Stimulated activated CD4-positive, alpha-beta T cell treated with anti-CD3 and anti-CD28 coated beads, TNF-alpha, amount 100 ng/mL, for 1 hour (primary cell): ENCODE measurements around the gene LHX1.

Experiments used
- DNase-seq, 3 donors: peaks; one replicate each; pipeline ENCODE4 v3.0.0-alpha.2; 2020; ENCODE audit warnings: low read depth in 3 of 3, low spot score in 1 of 3

LHX1 gene

DNA sequence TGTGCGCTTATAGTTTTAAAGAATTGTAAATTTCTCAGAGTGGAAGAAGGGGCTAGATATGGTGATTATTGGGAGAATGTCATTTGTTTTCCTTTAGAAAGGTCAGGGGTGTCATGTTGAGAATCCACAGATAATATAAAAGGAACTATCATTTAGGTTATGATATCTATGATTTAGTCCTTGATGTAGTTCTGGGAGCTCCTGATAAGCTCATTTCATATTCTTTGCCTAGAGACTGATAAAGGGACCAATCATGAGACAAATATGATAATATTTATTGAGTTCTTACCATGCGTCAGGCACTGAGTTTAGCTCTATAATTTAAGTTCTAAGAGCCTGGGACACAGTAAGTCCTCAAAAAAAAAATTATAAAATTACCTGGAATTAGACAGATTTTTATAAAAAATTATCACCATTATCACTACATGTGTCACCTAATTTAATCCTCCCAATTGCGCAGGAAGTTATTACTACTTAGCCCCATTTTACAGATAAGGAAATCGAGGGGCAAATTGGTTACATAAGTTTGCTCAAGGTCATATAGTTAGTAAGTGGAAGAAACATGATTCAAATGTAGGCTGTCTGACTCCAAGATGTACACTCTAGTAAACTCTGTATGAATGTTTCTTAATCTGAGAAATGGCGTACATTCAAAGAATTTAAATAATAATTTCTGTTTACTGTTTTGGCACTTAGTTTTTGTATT is 14.0 kb downstream of the LHX1 start:
- no peak for DNase-seq

DNA sequence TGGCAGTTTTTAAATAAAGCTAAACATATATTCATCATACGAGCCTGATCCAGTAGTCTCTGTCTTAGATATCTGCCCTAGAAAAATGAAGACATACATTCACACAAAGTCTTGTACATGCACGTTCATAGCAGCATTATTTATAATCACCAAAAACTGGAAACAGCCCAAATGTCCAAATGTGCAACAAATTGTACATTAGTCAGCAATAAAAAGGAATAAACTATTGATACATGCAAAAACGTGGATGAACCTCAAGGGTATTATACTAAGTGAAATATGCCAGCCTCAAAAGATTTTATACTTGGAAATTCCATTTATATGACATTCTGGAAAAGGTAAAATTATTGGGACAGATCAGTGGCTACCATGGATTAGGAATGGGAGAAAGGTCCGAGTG is 34.2 kb downstream of the LHX1 start:
- no peak for DNase-seq

DNA sequence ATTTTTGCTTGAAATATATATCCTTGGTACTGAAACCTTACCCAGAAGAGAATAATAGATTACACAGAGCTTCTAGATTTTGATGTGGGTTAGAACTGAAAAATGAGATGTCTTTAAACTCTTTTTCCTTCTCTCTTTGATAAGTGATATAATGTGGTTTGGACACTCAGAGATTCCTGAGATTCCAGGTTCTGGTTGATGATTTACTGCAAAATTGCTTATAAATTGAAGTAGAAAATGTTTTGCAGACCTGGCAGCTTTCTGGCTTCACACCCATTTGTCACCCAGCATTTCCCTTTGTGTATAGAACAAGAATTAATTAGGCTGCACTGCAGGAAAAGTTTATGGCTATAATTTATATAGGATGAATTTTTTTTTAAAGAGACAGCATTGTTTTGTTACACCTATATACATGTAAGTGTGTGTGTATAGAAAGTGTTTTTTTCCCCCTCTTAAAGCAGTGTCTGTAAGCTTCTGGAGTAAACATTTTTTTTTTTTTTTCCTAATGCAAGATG is 35.0 kb downstream of the LHX1 start:
- no peak for DNase-seq

DNA sequence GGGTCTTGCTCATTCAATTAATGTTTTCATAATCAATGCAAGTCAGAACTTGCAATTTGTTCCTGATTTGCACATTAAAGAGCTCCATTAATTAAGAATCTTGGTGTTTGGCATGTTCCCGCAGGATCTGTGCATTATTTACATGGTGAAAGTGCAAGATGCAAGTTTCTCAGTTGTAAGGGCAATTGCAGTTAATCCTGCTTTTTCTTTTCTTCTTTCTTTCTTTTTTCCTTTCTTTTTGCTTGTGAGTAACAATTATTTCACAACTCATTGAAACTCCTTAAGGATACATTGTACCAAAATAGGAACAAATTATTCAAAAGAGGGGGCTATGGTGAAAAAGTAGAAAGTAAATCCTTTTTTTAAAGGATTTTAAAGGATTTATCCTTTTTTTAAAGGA is 35.6 kb downstream of the LHX1 start:
- no peak for DNase-seq

- DNase-seq = no peak
Measured at GRCh38 chr17:36975922-36976515, 38.7 kb downstream of the LHX1 start.

- no peak for DNase-seq
Measured at GRCh38 chr17:36977066-36977465, 39.8 kb downstream of the LHX1 start.

DNA sequence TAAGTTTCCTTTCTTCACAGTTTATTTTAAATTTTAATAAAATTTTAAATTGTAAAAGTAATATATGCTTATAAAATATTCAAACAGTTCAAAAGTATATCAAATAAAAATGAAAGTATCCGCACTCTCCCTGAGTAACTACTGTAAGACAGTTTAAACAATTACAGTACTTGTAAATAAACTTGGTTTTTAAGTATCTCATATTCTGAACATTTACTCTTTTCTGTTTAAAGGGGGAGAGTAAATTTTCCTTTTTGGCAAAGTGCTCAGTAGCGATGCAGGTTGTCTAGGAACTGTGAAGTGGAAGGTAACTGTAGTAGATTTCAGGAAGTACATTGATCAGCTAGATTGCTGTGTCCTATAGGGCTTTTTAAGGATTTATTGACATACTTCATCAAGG is 40.3 kb downstream of the LHX1 start:
- DNase-seq = no peak

GRCh38 chr17:36978810-36979564 is 41.7 kb downstream of the LHX1 start:
- no peak for DNase-seq

DNA sequence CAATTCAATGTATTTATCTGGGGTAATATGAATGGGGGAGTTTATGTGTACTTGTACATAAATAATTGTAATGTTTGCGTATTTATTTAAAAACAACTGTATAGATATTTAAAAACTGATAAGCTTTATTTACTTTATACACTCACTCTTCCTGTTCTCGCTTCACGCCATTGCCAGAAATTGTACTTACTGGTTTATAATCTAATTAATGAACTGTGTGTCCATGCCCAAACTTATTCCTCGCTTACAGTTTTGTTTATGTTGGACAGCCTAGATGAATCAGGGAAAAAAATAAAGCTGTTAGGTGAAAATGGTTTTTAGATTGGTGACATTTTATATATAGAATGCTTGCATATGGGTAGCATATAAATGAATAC is 42.3 kb downstream of the LHX1 start:
- DNase-seq = no peak

- no peak for DNase-seq
Measured at GRCh38 chr17:36980280-36980761, 43.0 kb downstream of the LHX1 start.

DNA sequence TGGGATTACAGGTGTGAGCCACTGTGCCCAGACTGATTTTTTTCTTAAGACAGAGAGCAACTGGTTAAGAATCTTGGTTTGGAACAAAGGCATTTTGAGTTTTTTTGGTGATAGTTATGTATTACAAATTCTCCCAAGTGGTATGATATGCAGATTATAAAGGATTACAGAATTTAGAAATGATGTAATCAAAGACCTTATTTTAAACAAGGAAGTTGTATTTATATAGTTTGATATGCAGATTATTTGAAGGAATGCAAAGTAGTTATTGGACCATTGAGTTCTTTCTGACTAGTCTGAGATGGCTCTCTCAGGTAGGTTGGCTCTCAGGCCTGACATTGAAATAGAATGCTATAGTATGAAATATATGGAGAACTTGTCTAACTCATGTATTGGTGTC is 46.3 kb downstream of the LHX1 start:
- DNase-seq = no peak

DNA sequence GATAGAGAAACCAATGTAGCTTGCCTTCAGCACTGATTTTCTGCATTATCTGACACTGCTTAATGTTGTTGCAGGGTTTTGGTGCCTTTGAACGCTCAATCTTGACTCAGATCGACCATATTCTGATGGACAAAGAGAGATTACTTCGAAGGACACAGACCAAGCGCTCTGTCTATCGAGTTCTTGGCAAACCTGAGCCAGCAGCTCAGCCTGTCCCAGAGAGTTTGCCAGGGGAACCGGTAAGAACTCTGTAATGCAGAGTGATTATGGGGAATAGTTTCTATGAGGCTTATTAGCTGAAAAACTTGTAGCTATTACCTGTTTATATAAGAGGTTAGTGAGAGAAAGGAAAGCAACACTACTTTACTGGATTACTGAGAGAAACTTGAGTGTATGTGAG is 51.9 kb downstream of the LHX1 start:
- no peak for DNase-seq

DNA sequence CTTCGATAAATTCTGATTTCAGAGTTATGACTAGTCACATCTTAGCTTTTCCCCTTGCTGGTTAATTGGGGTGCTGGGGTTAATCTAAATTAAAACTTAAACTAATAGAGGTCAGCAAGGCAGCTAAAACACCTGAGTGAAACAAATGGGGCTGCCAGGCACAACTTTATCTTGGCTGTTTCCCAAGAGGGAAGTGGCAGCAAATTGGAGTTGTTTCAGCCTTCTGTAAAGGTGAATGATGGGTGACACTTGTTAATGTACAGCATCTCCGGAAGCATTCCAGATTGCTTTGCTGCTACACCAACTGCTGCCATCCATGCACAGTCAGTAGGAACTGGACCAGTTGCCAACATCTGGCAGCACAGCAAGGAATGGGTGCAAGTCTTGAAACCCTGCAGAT is 55.4 kb downstream of the LHX1 start:
- no peak for DNase-seq

DNA sequence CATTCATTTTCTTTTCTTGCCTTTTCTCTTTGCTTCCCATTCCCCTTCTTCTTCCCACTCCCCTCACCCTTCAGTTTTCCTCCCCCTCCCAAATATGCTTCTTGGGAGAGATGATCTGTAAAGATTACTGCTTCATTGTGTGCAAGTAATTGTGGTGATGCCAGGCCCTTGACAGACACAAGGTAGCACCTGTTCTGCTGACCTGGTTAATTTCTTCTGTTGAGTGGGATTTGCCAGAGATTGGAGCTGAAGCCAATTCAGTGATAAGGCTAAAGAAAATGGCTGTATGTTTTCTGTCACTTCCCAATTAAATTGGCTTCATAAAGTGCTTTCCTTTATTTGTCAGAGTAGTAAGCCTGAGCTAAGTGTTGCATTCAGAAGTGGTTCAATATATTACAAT is 56.0 kb downstream of the LHX1 start:
- no peak for DNase-seq
